ENCODE results near the gene SUSD6. TPM values are rescaled to one million over a fixed set of nuclear protein-coding genes. Genes with fewer than 3 reads are reported as not detected.

The SUSD6 gene
- total and polyA plus RNA-seq, 2 donors from 2014 or later = 14.3 to 84.2 TPM

- Histone ChIP-seq H3K27me3 (ENCODE audit: control insufficient read depth, insufficient read depth, low read length) (no peaks in the 10 kb centered on the region), H3K36me3 (ENCODE audit: control insufficient read depth in 2 of 3, insufficient read depth in 3 of 3, low read length in 3 of 3) (no peaks in the 10 kb centered on the region), H3K4me3 (ENCODE audit: low read length in 3 of 3) (no peak overlapping the region), H3K9me3 (ENCODE audit: control insufficient read depth in 2 of 3, insufficient read depth in 1 of 3, low read length in 3 of 3) (no peaks in the 10 kb centered on the region), H3K27ac (ENCODE audit: low read depth in 2 of 2, low read length in 2 of 2) (peak overlapping the region; percentile 9 to 32), H3K9ac (ENCODE audit: low read length in 3 of 3) (peak overlapping the region in 1 of 3 donors; percentile 21), H3K4me1 (ENCODE audit: control insufficient read depth in 2 of 3, insufficient read depth in 2 of 3, low read depth in 1 of 3, low read length in 3 of 3) (peaks cover 7 to 78% (median 65%) of the 10 kb centered on the region in 3 donors)
- no peak for TF ChIP-seq CTCF (IDR thresholded peaks at IDR 0.05; ENCODE audit: borderline replicate concordance, extremely low read depth, insufficient read depth)
- DNase-seq (no peak), FAIRE-seq (no peak)
- intact Hi-C loops (cut with DNase I) = no loop called here
These were observed 21.8 kb downstream of the SUSD6 start for GRCh38 chr14:69633238-69633637.

- Histone ChIP-seq H3K9me3 (ENCODE audit: control insufficient read depth in 2 of 3, insufficient read depth in 1 of 3, low read length in 3 of 3) (peaks cover 0 to 3% (median 0%) of the 10 kb centered on the region in 3 donors), H3K27ac (ENCODE audit: low read depth in 2 of 2, low read length in 2 of 2) (peak overlapping the region; percentile 56 to 57), H3K27me3 (ENCODE audit: control insufficient read depth, insufficient read depth, low read length) (no peaks in the 10 kb centered on the region), H3K9ac (ENCODE audit: low read length in 3 of 3) (peak overlapping the region in 1 of 3 donors; percentile 13), H3K4me3 (ENCODE audit: low read length in 3 of 3) (no peak overlapping the region), H3K36me3 (ENCODE audit: control insufficient read depth in 2 of 3, insufficient read depth in 3 of 3, low read length in 3 of 3) (no peaks in the 10 kb centered on the region), H3K4me1 (ENCODE audit: control insufficient read depth in 2 of 3, insufficient read depth in 2 of 3, low read depth in 1 of 3, low read length in 3 of 3) (peaks cover 7 to 85% (median 62%) of the 10 kb centered on the region in 3 donors)
- DNase-seq (no peak), FAIRE-seq (no peak)
- no peak for TF ChIP-seq CTCF (IDR thresholded peaks at IDR 0.05; ENCODE audit: borderline replicate concordance, extremely low read depth, insufficient read depth)
- intact Hi-C loops (cut with DNase I) = no loop called here
These were observed 24.7 kb downstream of the SUSD6 start for GRCh38 chr14:69635981-69636639.

- peak overlapping the region in 1 of 3 donors; percentile 16 for H3K9ac ChIP-seq (ENCODE audit: low read length in 3 of 3)
- no peak overlapping the region for H3K4me3 ChIP-seq (ENCODE audit: low read length in 3 of 3)
- no peaks in the 10 kb centered on the region for H3K36me3 ChIP-seq (ENCODE audit: control insufficient read depth in 2 of 3, insufficient read depth in 3 of 3, low read length in 3 of 3)
- peaks cover 7 to 79% (median 61%) of the 10 kb centered on the region in 3 donors for H3K4me1 ChIP-seq (ENCODE audit: control insufficient read depth in 2 of 3, insufficient read depth in 2 of 3, low read depth in 1 of 3, low read length in 3 of 3)
- no peak for TF ChIP-seq CTCF (IDR thresholded peaks at IDR 0.05; ENCODE audit: borderline replicate concordance, extremely low read depth, insufficient read depth)
- peak overlapping the region; percentile 57 to 76 for H3K27ac ChIP-seq (ENCODE audit: low read depth in 2 of 2, low read length in 2 of 2)
- DNase-seq (no peak), FAIRE-seq (no peak)
- peaks cover 0 to 5% (median 0%) of the 10 kb centered on the region in 3 donors for H3K9me3 ChIP-seq (ENCODE audit: control insufficient read depth in 2 of 3, insufficient read depth in 1 of 3, low read length in 3 of 3)
- intact Hi-C loops (cut with DNase I) = no loop called here
- no peaks in the 10 kb centered on the region for H3K27me3 ChIP-seq (ENCODE audit: control insufficient read depth, insufficient read depth, low read length)
These were observed 25.5 kb downstream of the SUSD6 start for GRCh38 chr14:69636718-69637480.

Measured in kidney (tissue), 14 donors.